ENCODE results near the gene TECTB.

The TECTB gene

DNA sequence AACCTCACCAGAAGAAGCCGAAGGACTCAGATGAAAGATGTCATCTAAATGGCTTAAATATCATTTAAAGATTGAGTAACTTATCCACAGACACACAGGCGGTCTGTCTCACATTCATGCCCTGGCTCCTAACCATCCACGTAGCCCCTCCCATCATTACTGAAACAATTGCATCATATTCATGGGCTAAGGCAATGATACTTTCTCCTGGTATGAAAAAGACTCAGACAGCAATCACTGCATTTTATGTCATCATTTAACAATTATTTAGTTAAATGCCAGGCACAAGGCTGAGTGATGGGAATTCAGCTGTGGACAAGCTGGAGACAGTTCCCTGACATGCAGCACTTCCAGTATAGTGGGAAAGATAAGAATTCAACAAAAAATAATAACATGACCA is 11.2 kb upstream of the TECTB start:
- peak overlapping the region; percentile 27 for H3K27ac ChIP-seq
- DNase-seq (ENCODE audit: low read depth, low spot score), result no peak

DNA sequence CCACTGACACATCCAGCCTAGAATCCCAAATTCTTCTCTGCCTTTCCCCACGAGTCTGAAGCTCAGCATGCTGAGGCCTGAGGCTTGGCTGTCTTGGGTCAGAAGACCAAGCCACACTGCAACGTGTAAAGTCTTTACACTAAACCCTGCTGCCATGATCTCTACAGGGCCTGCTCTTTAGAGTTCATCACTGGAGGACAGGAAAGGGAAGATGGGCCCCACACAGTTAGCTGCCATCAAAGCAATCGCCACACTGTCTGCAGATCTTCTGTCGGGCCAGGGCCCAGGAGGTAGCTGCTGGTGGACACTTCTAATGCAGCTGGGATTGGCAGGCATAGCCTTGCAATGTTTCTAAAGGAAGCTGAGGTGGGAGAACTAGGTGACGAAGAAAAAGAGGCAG is 8.4 kb upstream of the TECTB start:
- no peak overlapping the region for H3K27ac ChIP-seq
- DNase-seq (ENCODE audit: low read depth, low spot score), result no peak

DNA sequence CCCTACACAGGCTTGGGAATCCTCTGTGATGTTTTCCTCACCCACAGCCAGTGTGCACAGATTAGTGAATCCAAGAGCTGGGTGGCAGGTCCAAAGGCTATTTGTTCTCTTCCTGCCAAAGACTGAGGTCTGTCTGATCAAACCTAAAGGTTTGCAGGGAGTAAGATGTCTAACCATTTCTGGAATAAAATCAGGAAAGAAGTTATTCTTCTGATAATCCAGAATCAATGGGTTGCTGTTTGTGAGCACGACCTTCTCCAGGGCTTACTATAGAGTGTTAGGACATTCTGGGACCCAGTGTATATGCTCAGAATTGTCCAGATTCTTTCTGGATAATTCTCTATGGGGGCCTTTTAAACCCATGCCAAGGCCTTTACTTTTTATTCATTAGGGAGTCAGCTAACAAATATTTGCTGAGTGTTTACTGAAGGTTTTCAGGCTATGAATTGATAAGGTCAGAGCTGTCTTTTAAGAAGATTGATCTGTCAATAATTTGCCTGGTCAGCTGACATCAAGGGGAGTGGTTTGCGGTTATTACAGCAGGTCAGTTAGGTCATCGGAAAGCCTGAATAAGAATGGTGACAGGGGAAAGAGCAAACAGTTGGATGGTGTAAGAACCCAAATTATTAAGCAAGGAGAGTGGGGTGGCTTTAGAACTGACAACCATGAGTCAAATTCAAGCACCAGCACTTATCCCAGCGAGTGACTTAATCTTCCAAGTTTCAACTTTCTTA is 7.5 kb upstream of the TECTB start:
- no peak for DNase-seq (ENCODE audit: low read depth, low spot score)
- no peak overlapping the region for H3K27ac ChIP-seq

DNA sequence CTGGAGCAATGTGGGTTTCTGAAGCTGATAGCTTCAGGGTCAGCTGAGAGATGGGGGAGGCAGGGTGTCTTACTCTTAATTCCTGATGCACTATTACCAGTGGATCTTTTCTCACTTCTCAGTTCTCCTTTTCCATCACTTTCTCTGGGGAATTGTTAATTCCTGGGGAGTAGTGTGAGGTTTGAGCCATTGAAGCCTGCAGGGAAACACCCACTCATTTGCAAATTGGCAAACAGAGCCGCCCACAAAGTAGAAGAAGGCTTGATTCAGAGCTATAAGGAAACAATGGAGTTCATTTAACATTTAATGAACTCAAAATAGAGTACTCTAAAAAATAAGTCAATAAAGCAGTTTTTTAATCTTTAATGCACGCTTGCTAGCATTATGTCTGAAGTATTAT is 4.3 kb upstream of the TECTB start:
- no peak for DNase-seq (ENCODE audit: low read depth, low spot score)
- no peak overlapping the region for H3K27ac ChIP-seq

DNA sequence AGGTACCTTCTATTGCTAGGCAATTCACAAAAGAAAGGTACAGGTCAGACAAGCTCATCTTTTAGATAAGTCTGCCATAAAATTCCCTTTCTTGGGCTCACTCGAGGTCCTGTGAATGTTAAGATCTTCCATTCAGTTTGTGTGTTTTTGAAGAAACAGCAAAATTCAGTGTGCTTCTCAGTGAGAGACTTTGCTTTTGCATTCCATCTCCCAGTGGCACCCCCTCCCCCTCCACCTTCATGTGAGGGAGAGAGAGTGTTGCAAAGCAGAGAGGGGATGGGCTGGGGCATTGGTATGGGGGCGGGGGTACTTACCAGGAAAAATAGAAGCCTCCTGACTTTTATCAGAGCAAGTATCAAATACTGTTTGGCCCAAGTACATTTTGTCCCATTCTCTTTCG is 3.8 kb upstream of the TECTB start:
- no peak for DNase-seq (ENCODE audit: low read depth, low spot score)
- H3K27ac ChIP-seq, result no peak overlapping the region

DNA sequence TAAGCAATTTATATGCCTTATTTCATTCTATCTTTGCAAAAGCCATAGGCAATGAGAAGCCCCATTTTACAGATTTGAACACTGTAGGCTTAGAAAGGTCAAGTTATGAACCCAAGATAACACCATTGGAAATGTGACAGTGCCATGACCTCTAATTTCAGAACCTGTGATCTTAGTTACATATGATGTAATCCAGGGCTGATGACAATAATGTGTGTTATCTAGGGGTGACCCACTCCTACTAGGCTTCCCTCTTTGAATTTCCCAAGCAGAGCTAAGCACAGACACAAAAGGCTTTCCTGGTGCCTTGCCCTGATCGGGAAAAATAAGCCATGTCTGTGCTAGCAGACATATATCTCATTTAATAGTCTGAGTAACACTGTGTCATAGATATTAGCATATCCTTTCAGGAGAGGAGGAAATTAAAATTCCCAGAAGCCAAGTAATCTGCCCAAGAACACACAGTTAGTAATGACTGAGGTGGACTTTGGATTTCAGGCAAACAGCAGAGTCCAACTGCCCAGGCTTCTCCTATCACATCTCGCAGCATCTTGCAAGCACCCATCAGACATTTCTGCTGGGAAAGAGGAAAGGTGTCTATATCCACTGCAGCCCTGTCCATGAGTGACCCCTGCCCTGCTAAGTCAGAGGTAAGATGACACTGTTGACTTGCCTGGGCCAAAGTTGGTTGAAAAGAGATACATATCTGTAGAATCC is 2.8 kb upstream of the TECTB start:
- no peak for DNase-seq (ENCODE audit: low read depth, low spot score)
- peak overlapping the region; percentile 10 for H3K27ac ChIP-seq

DNA sequence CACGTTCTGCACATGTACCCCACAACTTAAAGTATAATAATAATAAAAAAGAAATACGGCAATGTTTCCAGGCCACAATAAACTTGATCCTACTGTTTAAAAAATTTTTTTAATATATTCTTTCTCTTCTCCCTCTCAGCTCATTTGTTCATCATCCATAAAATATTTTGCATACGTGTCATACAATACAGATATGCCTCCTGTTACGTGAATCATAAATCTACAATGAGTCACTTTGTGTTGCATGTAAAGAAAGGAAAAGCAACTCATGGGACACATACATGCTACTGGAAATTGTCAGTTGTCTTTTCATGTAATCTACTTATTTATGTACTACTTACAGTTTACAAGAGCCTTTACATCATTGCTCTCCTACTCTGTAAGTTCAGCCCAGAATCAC is 1.1 kb upstream of the TECTB start:
- DNase-seq (ENCODE audit: low read depth, low spot score), result peak; percentile 34
- H3K27ac ChIP-seq, result no peak overlapping the region

DNA sequence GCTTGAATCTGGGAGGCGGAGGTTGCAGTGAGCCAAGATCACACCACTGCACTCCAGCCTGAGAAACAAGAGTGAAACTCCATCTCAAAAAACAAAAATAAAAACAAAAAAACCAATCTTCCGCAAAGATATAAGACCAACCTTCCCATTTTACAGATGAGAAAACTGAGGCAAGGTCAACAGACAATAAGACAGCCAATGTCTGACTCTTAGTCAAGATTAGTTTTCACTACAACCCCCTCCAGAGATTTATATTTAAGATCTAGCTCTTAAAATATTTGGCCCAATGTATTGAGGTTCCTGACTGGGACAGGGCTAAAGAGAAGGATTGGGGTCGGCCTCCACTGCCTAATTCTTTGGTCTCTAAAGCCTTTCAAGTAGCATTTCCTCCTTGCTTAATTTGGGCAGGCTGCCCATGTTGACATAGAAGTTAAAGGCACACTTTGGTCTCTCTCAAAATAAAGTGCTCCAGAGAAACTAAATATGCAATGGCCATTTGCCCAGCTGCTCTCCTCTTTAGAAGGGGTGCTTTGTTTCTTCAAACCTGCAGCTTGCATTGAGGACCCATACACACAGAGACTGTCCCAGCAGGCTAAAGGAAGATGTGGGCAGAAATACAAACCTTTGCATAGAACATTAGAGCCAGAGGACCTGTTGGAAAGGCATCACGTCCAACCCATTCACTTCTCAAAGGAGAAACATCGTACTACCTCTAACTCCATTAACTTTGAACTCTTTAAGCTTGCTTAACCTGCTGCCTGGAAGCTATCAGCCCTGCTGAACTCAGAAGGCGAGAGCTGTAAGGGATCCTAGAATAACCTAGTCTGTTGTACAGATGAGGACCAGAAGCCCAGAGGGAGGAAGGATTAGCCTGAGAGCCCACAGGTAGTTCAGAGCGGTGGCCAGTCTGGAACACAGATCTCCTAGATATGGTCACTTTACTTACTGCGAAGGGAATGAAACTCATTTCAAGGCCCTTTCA is 3.9 kb downstream of the TECTB start:
- no peak for DNase-seq (ENCODE audit: low read depth, low spot score)
- no peak overlapping the region for H3K27ac ChIP-seq

DNA sequence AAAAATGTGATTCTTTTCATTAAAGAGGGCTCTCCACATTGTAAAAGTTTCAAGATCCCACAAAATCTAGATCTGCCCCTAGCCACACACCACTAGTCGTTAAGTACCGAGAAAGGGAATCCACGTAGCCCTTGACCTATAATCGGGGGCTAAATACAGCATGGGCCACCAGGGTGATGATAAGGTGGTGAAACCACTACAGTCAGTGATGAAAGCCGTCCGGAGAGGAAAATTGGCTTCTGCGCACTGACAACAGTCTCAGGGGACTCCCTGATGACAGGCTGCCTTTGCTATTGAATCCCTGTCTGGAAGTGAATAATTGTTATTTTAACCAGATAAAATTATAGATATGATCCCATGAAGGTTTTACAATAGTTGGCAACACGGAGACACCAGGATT is 4.6 kb downstream of the TECTB start:
- no peak for DNase-seq (ENCODE audit: low read depth, low spot score)
- H3K27ac ChIP-seq, result no peak overlapping the region

DNA sequence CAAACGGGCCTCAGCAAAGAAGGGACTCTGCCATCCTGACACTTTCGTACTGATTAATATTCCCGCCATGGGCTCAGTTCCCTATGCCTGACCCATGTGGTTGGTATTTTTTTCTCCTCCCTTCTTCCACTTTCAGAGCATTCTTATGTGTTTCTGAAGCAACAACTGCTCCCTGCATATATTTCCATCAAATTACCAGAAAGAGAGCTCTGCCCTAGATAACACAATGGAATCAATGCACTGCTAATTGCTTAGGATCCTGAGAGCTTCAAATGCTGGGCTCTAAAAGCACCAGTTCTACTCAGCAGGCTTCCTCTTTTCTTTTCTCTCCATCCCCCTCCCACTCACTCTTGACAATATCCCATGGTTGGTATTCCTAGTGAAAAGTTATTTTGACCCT is 5.3 kb downstream of the TECTB start:
- no peak overlapping the region for H3K27ac ChIP-seq
- no peak for DNase-seq (ENCODE audit: low read depth, low spot score)

DNA sequence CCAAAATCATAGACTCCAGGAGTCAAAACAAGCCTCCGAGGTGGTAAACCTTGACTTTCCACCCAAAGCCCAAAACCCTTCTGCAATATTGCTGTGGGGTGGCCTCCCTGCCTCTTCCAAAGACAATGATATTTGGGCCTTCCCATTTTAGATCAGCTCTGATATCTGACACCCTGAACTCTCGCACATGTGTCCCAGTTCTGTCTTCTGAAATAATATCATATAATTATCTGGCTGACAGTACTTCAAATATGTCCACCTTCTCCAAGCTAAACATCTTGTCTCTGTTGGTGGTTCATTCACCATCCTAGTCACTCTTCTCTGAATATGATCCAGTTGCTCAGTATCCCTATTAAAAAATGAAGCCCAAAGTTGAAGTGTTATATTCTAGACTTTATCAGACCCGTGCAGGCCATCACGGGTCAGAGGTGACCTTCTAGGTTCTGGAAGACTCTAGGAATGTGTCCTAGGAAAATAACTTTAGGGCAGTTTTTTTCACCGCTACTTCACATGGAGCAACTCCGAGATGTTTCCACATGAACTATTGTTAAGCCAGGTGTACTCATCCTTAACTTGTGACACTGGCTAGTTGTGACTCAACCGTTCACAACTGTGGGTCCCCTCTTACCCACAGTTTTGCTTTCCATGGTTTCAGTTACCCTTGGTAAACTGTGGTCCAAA is 6.3 kb downstream of the TECTB start:
- H3K27ac ChIP-seq, result no peak overlapping the region
- no peak for DNase-seq (ENCODE audit: low read depth, low spot score)

DNA sequence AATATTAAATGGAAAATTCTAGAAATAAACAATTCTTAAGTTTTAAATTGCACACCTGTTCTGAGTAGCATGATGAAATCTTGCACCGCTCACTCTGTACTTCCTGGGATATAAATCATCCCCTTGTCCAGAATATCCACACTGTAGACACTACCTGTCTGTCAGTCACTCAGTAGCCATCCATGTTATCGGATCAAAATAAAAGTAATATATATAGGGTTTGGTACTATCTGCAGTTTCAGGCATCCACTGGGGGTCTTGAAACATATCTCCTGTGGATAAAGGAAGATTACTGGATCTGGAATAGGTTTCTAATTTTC is 6.8 kb downstream of the TECTB start:
- no peak overlapping the region for H3K27ac ChIP-seq

DNA sequence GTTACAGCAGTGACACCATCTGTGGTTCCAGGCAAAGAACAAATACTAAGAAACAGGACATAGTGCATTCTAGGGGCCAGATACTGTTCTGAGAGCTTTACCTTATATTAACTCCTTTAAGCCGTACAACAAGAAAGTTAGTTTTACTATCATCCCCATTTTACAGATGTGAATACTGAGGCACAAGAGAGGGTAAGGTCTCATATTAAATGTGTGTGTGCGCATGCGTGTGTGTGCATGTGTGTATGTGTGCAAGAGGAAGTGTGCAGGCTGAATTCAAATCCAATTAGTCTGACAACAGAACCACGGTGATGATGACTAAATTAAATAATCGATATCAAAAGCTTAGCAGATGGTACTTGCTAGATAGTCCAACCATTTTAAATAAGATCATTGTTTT is 11.0 kb downstream of the TECTB start:
- no peak for DNase-seq (ENCODE audit: low read depth, low spot score)
- no peak overlapping the region for H3K27ac ChIP-seq

More for the DNA sequence above, 6.8 kb downstream of the TECTB start:
- DNase-seq (ENCODE audit: low read depth, low spot score), result no peak

DNA sequence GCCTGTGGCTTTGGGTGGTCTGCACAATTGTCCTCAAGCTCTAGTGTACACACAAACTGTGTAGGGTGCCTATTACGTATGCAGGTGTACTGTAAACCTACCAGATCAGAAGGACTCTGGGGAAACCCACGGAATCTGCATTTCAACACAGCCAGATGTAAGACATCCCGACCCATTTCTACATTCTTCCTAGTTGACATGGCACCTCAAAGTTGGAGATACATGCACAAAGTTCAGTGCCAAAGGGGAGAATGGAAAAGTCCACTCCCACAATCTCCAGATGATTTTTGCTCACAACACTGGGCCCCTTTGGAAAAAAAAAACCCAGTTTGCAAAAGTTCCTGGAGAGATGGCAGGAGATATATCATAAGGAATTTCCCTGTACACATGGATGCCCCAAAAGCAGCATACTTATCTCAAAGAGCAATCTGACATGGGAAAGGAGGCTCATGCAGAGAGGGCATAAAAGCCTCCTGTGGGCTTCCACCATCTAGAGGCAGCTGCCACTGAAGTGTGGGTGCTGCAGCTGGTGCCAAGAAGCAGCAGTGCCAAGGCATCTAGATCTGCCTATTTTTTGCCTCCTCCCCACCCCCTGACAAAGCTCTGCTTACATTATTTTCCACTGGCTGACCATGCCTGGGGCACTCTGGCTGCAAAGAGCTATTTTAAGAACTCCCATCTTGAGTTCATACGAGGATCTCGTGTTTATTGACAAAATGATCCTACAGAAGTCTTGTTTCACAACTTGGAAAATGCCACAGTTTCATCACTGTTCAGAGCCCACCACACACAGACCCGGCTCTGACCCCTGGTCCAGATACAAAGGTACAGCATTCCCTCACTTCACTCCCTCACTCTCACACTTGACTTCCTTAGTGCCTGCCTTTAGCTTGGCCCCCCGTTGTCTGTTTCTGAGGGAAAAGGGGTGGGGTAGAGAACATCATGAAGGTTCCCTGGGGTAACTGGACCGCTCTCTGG is 12.9 kb downstream of the TECTB start:
- no peak for DNase-seq (ENCODE audit: low read depth, low spot score)
- H3K27ac ChIP-seq, result no peak overlapping the region

DNA sequence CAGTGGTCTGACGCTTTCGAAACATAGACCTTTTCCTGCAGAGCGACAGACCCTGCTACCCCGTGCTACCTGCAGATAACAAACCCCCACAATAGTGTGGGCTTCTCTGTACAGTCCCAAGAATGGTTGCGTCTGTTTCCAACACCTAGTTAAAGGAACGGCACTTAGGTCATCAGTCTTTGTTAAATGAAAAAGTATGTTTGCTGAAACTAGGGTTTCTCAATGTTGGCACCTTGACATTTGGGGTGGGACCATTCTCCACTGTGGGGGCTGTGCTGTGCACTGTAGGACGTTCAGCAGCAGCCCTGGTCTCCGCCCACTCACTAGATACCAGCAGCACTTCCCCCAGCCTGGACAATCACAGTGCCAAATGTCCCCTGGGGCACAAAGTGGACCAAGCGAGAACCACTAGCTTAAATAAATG is 13.7 kb downstream of the TECTB start:
- DNase-seq (ENCODE audit: low read depth, low spot score), result no peak
- H3K27ac ChIP-seq, result no peak overlapping the region

DNA sequence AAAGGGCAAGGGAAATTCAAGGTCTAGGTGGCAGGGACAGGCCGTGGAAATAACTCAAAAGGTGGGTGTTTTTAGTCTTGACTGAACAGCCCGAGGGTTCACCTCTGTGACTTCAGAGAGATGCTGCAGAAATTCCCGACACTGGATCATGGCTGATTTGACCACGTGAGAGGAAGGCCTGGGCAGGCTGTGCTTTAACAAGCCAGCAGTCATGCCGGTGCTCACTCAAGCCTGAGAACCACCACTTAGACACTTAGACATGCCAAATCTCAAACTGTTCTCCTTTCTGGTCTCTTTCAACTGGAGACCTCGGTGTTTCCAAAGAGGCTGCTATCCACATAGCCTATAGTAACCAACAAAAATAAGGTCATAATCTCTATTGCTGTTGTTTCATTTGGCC is 15.4 kb downstream of the TECTB start:
- DNase-seq (ENCODE audit: low read depth, low spot score), result no peak
- H3K27ac ChIP-seq, result no peak overlapping the region

DNA sequence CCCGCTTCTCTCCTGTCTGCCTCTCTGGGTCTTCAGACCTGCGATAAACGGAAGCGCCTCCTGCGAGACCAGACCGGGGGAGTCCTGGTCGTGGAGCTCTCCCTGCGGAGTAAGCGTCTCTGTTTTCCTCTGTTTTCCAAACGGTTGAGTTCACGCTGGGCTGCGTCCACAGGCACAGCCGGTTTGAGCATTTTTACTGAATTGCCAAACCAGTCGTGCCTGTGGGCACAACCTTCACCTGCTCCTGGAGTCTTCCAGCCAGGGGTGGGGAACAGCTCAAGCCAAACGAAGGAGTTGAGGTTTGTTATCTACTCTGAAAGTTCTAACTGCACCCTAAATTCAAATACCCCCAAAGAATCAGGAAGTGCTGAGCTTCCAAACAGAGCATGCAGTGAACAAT is 16.3 kb downstream of the TECTB start:
- DNase-seq (ENCODE audit: low read depth, low spot score), result no peak
- no peak overlapping the region for H3K27ac ChIP-seq

DNA sequence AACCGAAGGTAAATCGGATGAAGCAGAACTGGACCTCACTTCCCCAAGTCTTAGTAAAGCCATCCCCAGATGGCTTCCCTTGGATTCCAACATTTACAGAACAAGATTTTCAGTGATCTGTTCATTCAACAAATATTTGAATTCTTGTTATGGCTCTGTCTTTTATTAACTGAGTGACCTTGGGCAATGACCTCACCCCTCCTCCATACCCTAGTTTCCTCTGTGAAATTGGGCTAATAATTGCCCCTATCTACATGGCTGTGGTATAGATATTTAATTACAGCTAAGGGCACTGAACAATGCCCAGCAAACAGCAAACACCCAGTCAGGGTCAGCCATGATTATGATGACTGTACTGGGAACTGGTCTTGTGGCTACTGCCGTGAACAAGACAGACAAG is 19.1 kb downstream of the TECTB start:
- H3K27ac ChIP-seq, result no peak overlapping the region
- DNase-seq (ENCODE audit: low read depth, low spot score), result no peak

DNA sequence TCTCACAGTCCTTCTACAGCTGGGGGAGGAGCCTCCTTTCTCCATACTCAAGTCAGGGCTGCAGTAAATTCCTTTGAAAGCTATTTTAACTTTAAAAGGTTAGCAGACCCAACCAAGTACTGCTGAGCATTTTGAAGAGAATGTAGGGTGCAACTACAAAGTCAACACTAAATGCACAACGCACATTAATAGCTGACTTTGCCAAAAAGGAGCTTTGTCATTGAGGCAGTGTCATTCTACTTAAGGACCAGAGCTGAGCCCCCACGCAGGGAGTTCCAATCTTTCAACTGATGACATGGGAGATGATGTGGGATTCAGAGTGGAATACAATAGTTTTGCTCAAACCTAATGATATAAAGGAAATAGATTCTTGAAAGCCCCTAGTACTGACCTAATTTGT is 20.3 kb downstream of the TECTB start:
- no peak for DNase-seq (ENCODE audit: low read depth, low spot score)
- H3K27ac ChIP-seq, result no peak overlapping the region

All from epithelial cell of prostate (primary cell).